WTC11 (cell line): Measurements from ENCODE around the gene MIER2. TPM values are rescaled to one million over a fixed set of nuclear protein-coding genes. Genes with fewer than 3 reads are reported as not detected.

ENCODE experiments used
- ATAC-seq: fragments of 200-7000 bp; cut with Tn5 transposase; 2 replicates; pipeline ENCODE4 v1.10.0; 2021; ENCODE audit warnings: mild to moderate bottlenecking, moderate library complexity
- CTCF ChIA-PET: fragments of 300-600 bp; sonication (Branson Sonifier 250); formaldehyde crosslinking; loops from one replicate; lab custom pipeline; 2021; ENCODE audit warnings: antibody characterized with exemption; lab: Charles Lee
- POLR2A ChIA-PET: fragments of 350-600 bp; sonication (Branson Sonifier 250); formaldehyde crosslinking; loops from one replicate; lab custom pipeline; 2021; ENCODE audit warnings: antibody characterized with exemption; lab: Charles Lee
- DNase-seq: peaks from one replicate; pipeline ENCODE4 v3.0.0; 2021; ENCODE audit warnings: low spot score
- H3K27ac Mint-ChIP-seq: 2 replicates; pipeline ENCODE4 v1.8.0; 2021; ENCODE audit warnings: mixed read lengths
- H3K27me3 Mint-ChIP-seq: 2 replicates; pipeline ENCODE4 v1.8.0; 2021; ENCODE audit warnings: low read depth, mild to moderate bottlenecking, moderate library complexity, mixed read lengths
- H3K36me3 Mint-ChIP-seq: 2 replicates; pipeline ENCODE4 v1.8.0; 2021; ENCODE audit warnings: mixed read lengths
- H3K4me1 Mint-ChIP-seq: 2 replicates; pipeline ENCODE4 v1.8.0; 2022; ENCODE audit warnings: mixed read lengths
- H3K4me3 Mint-ChIP-seq: 2 replicates; pipeline ENCODE4 v1.8.0; 2021; ENCODE audit warnings: mild to moderate bottlenecking, moderate library complexity, mixed read lengths
- H3K9me3 Mint-ChIP-seq: 2 replicates; pipeline ENCODE4 v1.8.0; 2021; ENCODE audit warnings: mixed read lengths
- ETV6 ChIP-seq: sonication (generic); formaldehyde crosslinking; IDR thresholded peaks from 2 replicates; pipeline ENCODE4 v1.8.1; 2022; ENCODE audit warnings: mild to moderate bottlenecking, missing genetic modification reagents
- HMGA2 ChIP-seq: fragments of 250-450 bp; sonication (Bioruptor Pico); IDR thresholded peaks from 2 replicates; pipeline ENCODE4 v1.4.0; 2021; ENCODE audit warnings: mild to moderate bottlenecking, moderate library complexity
- IRF2 ChIP-seq: sonication (generic); formaldehyde crosslinking; IDR thresholded peaks from 2 replicates; pipeline ENCODE4 v1.8.0; 2022; ENCODE audit warnings: low read depth, missing genetic modification reagents, borderline replicate concordance
- JUN ChIP-seq: sonication (generic); formaldehyde crosslinking; IDR thresholded peaks from 2 replicates; pipeline ENCODE4 v1.8.0; 2023; ENCODE audit warnings: mild to moderate bottlenecking, missing genetic modification reagents
- KAT7 ChIP-seq: sonication (generic); formaldehyde crosslinking; IDR thresholded peaks from 2 replicates; pipeline ENCODE4 v1.8.1; 2023; ENCODE audit warnings: missing genetic modification reagents, mild to moderate bottlenecking, borderline replicate concordance
- NFE2L1 ChIP-seq: sonication (generic); formaldehyde crosslinking; IDR thresholded peaks from 2 replicates; pipeline ENCODE4 v1.8.1; 2023; ENCODE audit warnings: missing genetic modification reagents
- NR2C2 ChIP-seq: sonication (generic); formaldehyde crosslinking; IDR thresholded peaks from 2 replicates; pipeline ENCODE4 v1.8.0; 2022; ENCODE audit warnings: mild to moderate bottlenecking, missing genetic modification reagents
- SP1 ChIP-seq: sonication (generic); formaldehyde crosslinking; conservative IDR thresholded peaks from 2 replicates; pipeline ENCODE4 v1.8.1; 2022; ENCODE audit warnings: missing genetic modification reagents
- total RNA-seq: library from RNA; stranded (reverse); gene quantifications from 3 replicates; pipeline ENCODE4 v1.2.3, GENCODE V29; 2021
- TF ChIP-seq, protein P1 (sequence below): sonication (generic); formaldehyde crosslinking; IDR thresholded peaks from 2 replicates; pipeline ENCODE4 v1.8.0; 2023; ENCODE audit warnings: missing genetic modification reagents
- TF ChIP-seq, protein P2 (sequence below): sonication (generic); formaldehyde crosslinking; IDR thresholded peaks from 2 replicates; pipeline ENCODE4 v1.8.0; 2023; ENCODE audit warnings: mild to moderate bottlenecking, missing genetic modification reagents
- TF ChIP-seq, protein P3 (sequence below): sonication (generic); formaldehyde crosslinking; conservative IDR thresholded peaks from 2 replicates; pipeline ENCODE4 v1.8.1; 2023; ENCODE audit warnings: mild to moderate bottlenecking, low read depth, missing genetic modification reagents, moderate library complexity
- TF ChIP-seq, protein P4 (sequence below): fragments of 250-450 bp; sonication (Bioruptor Pico); IDR thresholded peaks from 2 replicates; pipeline ENCODE4 v1.9.0; 2021; ENCODE audit warnings: mild to moderate bottlenecking
- TF ChIP-seq, protein P5 (sequence below): fragments of 200-600 bp; IDR thresholded peaks from 2 replicates; pipeline ENCODE4 v1.8.0; 2022; ENCODE audit warnings: antibody characterized with exemption

MIER2 gene
- total RNA-seq, 1 experiment from 2014 or later: 56.3 TPM

DNA sequence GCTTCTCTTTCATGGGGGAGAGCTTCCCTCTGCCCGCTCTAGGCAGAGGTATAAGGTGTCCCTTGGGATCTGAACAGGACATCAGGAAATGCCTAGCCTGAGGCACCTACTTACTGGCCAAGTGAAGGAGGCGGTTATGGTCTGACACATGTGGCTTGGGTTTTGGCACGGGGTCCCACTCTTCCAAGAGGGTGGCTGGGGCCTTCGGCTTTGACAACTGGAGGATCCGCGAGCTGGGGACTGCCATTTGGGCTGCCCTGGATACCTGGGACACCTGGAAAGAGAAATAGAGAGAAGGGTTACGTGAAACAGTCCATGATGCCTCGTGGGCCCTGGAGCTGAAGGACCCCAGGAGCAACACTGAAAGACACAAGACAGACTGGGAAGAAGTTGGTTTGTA is 22.4 kb upstream of the MIER2 start:
- Mint-ChIP-seq H3K9me3 (peaks cover 3% of the 10 kb centered on the region; the same call in 1 of the 2 replicates), H3K27me3 (no peaks in the 10 kb centered on the region; the same call in 1 of the 2 replicates), H3K4me3 (no peak overlapping the region), H3K4me1 (no peaks in the 10 kb centered on the region), H3K27ac (no peak overlapping the region), H3K36me3 (no peaks in the 10 kb centered on the region)
- CTCF ChIA-PET: interaction anchor here (1.2 to 1.4 kb wide), 2 partner anchors 17 to 18 kb away, joined by 3 read pairs; no protein-coding TSS in a partner anchor
- POLR2A ChIA-PET: interaction anchor here (0.6 kb wide), 1 partner anchor 134 kb away, joined by 3 read pairs; no protein-coding TSS in a partner anchor
- ATAC-seq (no peak), DNase-seq (no peak)
- no peak for TF ChIP-seq ETV6
- TF ChIP-seq SP1 (CRISPR knock-in tag): no peak
- TF ChIP-seq IRF2 (CRISPR knock-in tag): no peak
- TF ChIP-seq, all 79 proteins: peak for 0

DNA sequence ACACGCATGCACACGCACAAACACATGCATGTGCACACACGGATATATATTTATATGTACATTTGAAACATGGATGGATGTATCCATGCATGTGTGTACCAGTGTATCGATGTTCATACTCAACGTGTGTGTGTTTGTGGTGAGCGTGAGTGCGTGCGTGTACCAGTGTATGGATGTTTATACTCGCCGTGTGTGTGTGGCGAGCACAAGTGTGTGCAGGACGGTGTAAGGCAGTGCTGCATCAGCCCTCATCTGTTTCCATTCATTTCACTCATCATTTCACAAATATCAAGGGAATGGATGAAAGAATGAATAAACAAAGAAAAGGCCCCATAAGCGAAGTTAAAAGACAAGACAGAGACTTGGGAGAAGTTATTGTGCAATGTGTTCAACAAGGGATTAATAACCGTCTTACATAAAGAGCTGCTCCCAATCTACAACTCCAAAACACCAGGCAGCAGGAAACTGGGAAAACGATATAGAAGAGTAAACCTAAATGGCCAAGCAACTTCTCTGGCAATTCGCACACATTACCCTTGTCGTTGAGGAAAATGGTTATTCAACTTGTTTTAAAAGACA is 21.7 kb upstream of the MIER2 start:
- Mint-ChIP-seq H3K4me3 (no peak overlapping the region), H3K27ac (no peak overlapping the region)
- POLR2A ChIA-PET: no interaction called here

More for the DNA sequence above, 21.7 kb upstream of the MIER2 start:
- no peaks in the 10 kb centered on the region for H3K36me3 Mint-ChIP-seq
- ATAC-seq (no peak), DNase-seq (no peak)
- CTCF ChIA-PET: interaction anchor here (1.4 kb wide), 1 partner anchor 18 kb away, joined by 3 read pairs; no protein-coding TSS in a partner anchor
- H3K9me3 Mint-ChIP-seq: peaks cover 3% of the 10 kb centered on the region; the same call in 1 of the 2 replicates
- TF ChIP-seq NFE2L1 (CRISPR knock-in tag) (no peak), NR2C2 (CRISPR knock-in tag) (no peak), HMGA2 (CRISPR knock-in tag) (no peak), JUN (CRISPR knock-in tag) (no peak), KAT7 (CRISPR knock-in tag) (no peak)
- TF ChIP-seq, protein P1, sequence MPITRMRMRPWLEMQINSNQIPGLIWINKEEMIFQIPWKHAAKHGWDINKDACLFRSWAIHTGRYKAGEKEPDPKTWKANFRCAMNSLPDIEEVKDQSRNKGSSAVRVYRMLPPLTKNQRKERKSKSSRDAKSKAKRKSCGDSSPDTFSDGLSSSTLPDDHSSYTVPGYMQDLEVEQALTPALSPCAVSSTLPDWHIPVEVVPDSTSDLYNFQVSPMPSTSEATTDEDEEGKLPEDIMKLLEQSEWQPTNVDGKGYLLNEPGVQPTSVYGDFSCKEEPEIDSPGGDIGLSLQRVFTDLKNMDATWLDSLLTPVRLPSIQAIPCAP (CRISPR knock-in tag): no peak
- TF ChIP-seq, protein P2, sequence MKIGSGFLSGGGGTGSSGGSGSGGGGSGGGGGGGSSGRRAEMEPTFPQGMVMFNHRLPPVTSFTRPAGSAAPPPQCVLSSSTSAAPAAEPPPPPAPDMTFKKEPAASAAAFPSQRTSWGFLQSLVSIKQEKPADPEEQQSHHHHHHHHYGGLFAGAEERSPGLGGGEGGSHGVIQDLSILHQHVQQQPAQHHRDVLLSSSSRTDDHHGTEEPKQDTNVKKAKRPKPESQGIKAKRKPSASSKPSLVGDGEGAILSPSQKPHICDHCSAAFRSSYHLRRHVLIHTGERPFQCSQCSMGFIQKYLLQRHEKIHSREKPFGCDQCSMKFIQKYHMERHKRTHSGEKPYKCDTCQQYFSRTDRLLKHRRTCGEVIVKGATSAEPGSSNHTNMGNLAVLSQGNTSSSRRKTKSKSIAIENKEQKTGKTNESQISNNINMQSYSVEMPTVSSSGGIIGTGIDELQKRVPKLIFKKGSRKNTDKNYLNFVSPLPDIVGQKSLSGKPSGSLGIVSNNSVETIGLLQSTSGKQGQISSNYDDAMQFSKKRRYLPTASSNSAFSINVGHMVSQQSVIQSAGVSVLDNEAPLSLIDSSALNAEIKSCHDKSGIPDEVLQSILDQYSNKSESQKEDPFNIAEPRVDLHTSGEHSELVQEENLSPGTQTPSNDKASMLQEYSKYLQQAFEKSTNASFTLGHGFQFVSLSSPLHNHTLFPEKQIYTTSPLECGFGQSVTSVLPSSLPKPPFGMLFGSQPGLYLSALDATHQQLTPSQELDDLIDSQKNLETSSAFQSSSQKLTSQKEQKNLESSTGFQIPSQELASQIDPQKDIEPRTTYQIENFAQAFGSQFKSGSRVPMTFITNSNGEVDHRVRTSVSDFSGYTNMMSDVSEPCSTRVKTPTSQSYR (CRISPR knock-in tag): no peak
- TF ChIP-seq, protein P3, sequence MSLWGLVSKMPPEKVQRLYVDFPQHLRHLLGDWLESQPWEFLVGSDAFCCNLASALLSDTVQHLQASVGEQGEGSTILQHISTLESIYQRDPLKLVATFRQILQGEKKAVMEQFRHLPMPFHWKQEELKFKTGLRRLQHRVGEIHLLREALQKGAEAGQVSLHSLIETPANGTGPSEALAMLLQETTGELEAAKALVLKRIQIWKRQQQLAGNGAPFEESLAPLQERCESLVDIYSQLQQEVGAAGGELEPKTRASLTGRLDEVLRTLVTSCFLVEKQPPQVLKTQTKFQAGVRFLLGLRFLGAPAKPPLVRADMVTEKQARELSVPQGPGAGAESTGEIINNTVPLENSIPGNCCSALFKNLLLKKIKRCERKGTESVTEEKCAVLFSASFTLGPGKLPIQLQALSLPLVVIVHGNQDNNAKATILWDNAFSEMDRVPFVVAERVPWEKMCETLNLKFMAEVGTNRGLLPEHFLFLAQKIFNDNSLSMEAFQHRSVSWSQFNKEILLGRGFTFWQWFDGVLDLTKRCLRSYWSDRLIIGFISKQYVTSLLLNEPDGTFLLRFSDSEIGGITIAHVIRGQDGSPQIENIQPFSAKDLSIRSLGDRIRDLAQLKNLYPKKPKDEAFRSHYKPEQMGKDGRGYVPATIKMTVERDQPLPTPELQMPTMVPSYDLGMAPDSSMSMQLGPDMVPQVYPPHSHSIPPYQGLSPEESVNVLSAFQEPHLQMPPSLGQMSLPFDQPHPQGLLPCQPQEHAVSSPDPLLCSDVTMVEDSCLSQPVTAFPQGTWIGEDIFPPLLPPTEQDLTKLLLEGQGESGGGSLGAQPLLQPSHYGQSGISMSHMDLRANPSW (CRISPR knock-in tag): no peak
- TF ChIP-seq, protein P4, sequence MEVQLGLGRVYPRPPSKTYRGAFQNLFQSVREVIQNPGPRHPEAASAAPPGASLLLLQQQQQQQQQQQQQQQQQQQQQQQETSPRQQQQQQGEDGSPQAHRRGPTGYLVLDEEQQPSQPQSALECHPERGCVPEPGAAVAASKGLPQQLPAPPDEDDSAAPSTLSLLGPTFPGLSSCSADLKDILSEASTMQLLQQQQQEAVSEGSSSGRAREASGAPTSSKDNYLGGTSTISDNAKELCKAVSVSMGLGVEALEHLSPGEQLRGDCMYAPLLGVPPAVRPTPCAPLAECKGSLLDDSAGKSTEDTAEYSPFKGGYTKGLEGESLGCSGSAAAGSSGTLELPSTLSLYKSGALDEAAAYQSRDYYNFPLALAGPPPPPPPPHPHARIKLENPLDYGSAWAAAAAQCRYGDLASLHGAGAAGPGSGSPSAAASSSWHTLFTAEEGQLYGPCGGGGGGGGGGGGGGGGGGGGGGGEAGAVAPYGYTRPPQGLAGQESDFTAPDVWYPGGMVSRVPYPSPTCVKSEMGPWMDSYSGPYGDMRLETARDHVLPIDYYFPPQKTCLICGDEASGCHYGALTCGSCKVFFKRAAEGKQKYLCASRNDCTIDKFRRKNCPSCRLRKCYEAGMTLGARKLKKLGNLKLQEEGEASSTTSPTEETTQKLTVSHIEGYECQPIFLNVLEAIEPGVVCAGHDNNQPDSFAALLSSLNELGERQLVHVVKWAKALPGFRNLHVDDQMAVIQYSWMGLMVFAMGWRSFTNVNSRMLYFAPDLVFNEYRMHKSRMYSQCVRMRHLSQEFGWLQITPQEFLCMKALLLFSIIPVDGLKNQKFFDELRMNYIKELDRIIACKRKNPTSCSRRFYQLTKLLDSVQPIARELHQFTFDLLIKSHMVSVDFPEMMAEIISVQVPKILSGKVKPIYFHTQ (CRISPR knock-in tag): no peak
- TF ChIP-seq, protein P5, sequence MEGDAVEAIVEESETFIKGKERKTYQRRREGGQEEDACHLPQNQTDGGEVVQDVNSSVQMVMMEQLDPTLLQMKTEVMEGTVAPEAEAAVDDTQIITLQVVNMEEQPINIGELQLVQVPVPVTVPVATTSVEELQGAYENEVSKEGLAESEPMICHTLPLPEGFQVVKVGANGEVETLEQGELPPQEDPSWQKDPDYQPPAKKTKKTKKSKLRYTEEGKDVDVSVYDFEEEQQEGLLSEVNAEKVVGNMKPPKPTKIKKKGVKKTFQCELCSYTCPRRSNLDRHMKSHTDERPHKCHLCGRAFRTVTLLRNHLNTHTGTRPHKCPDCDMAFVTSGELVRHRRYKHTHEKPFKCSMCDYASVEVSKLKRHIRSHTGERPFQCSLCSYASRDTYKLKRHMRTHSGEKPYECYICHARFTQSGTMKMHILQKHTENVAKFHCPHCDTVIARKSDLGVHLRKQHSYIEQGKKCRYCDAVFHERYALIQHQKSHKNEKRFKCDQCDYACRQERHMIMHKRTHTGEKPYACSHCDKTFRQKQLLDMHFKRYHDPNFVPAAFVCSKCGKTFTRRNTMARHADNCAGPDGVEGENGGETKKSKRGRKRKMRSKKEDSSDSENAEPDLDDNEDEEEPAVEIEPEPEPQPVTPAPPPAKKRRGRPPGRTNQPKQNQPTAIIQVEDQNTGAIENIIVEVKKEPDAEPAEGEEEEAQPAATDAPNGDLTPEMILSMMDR: no peak
- TF ChIP-seq, all 79 proteins: peak for 0
- no peaks in the 10 kb centered on the region; the same call in 1 of the 2 replicates for H3K27me3 Mint-ChIP-seq
- H3K4me1 Mint-ChIP-seq: no peaks in the 10 kb centered on the region
